Neuronal stem cell (in vitro differentiated cells): ENCODE results near the gene TMEM45A.

ENCODE experiments used
- DNase-seq: peaks from one replicate; pipeline ENCODE4 v3.0.0-alpha.2; 2013; ENCODE audit warnings: low spot score
- H2AFZ ChIP-seq: one replicate; pipeline ENCODE4 v1.6.1; 2013; ENCODE audit warnings: mild to moderate bottlenecking, low read length, inconsistent platforms
- H2AK5ac ChIP-seq: 2 replicates; pipeline ENCODE4 v1.6.1; 2013; ENCODE audit warnings: low read depth, mild to moderate bottlenecking, inconsistent platforms, low read length, moderate library complexity, mixed read lengths
- H2BK120ac ChIP-seq: 2 replicates; pipeline ENCODE4 v1.6.1; 2013; ENCODE audit warnings: low read depth, mild to moderate bottlenecking, inconsistent platforms, low read length, moderate library complexity, mixed read lengths
- H2BK12ac ChIP-seq: one replicate; pipeline ENCODE4 v1.6.1; 2013; ENCODE audit warnings: low read length, inconsistent platforms
- H2BK15ac ChIP-seq: 2 replicates; pipeline ENCODE4 v1.6.1; 2013; ENCODE audit warnings: mild to moderate bottlenecking, low read length, inconsistent platforms, mixed read lengths
- H2BK5ac ChIP-seq: one replicate; pipeline ENCODE4 v1.6.1; 2013; ENCODE audit warnings: inconsistent platforms, mild to moderate bottlenecking, low read length, moderate library complexity
- H3K14ac ChIP-seq: one replicate; pipeline ENCODE4 v1.6.1; 2013; ENCODE audit warnings: low read length, inconsistent platforms
- H3K18ac ChIP-seq: 2 replicates; pipeline ENCODE4 v1.6.1; 2013; ENCODE audit warnings: low read length, inconsistent platforms
- H3K23ac ChIP-seq: 2 replicates; pipeline ENCODE4 v1.6.1; 2013; ENCODE audit warnings: low read depth, mild to moderate bottlenecking, mixed read lengths, low read length, inconsistent platforms; ENCODE audit not compliant: poor library complexity
- H3K27ac ChIP-seq: replicated peaks from 3 replicates; pipeline ENCODE4 v1.5.1; 2013; ENCODE audit warnings: low read length, inconsistent platforms
- H3K27me3 ChIP-seq, 3 experiments: 2 replicates each; pipeline ENCODE4 v1.6.1; 2013; ENCODE audit warnings: low read length in 3 of 3, mild to moderate bottlenecking in 2 of 3, inconsistent platforms in 1 of 3, low read depth in 1 of 3, mixed read lengths in 1 of 3, moderate library complexity in 1 of 3; ENCODE audit not compliant: control insufficient read depth in 3 of 3, insufficient read depth in 3 of 3
- H3K36me3 ChIP-seq, 2 donors: replicated peaks in 1 of 2; 2 replicates each; pipeline ENCODE4 v1.6.1; 2013; ENCODE audit warnings: low read length in 2 of 2; ENCODE audit not compliant: control insufficient read depth in 2 of 2, insufficient read depth in 2 of 2
- H3K4ac ChIP-seq: 2 replicates; pipeline ENCODE4 v1.6.1; 2013; ENCODE audit warnings: inconsistent platforms, mild to moderate bottlenecking, low read length, moderate library complexity
- H3K4me1 ChIP-seq, 2 donors: 1 replicate in 1 of 2; 2 replicates in 1 of 2; pipeline ENCODE4 v1.6.1; 2013; ENCODE audit warnings: low read length in 2 of 2, low read depth in 1 of 2; ENCODE audit not compliant: control insufficient read depth in 2 of 2, insufficient read depth in 1 of 2
- H3K4me2 ChIP-seq: one replicate; pipeline ENCODE4 v1.6.1; 2013; ENCODE audit warnings: mild to moderate bottlenecking, low read length, inconsistent platforms; ENCODE audit not compliant: insufficient read depth, poor library complexity, severe bottlenecking
- H3K4me3 ChIP-seq, 2 donors: 2 replicates each; pipeline ENCODE4 v1.5.1; 2013; ENCODE audit warnings: low read length in 2 of 2, mild to moderate bottlenecking in 2 of 2, inconsistent platforms in 1 of 2, moderate library complexity in 1 of 2
- H3K79me1 ChIP-seq: one replicate; pipeline ENCODE4 v1.6.1; 2013; ENCODE audit warnings: low read depth, mild to moderate bottlenecking, inconsistent platforms, low read length, moderate library complexity
- H3K9ac ChIP-seq: one replicate; pipeline ENCODE4 v1.6.1; 2013; ENCODE audit warnings: mild to moderate bottlenecking, low read depth, low read length, inconsistent platforms; ENCODE audit not compliant: poor library complexity
- H3K9me3 ChIP-seq, 2 donors: replicated peaks in 1 of 2; 2 replicates each; pipeline versions ENCODE3 to v1.6.1; 2013; ENCODE audit warnings: low read length in 2 of 2, mild to moderate bottlenecking in 2 of 2, inconsistent platforms in 1 of 2, low read depth in 1 of 2, mixed read lengths in 1 of 2, moderate library complexity in 1 of 2; ENCODE audit not compliant: control insufficient read depth in 2 of 2, insufficient read depth in 1 of 2
- H4K8ac ChIP-seq: one replicate; pipeline ENCODE4 v1.6.1; 2013; ENCODE audit warnings: low read depth, mild to moderate bottlenecking, inconsistent platforms, low read length, moderate library complexity
- H4K91ac ChIP-seq: one replicate; pipeline ENCODE4 v1.6.1; 2013; ENCODE audit warnings: low read length, low read depth, mild to moderate bottlenecking, inconsistent platforms; ENCODE audit not compliant: poor library complexity
- WGBS, 2 donors: extraction: QIAGEN DNeasy Blood & Tissue Kit; methylation state at CpG; one replicate each; pipeline ENCODE4 v1.1.7; 2013; ENCODE audit warnings: missing lambda C conversion rate in 2 of 2, mixed read lengths in 1 of 2; ENCODE audit not compliant: insufficient read length in 2 of 2, insufficient replicate concordance in 1 of 2; ENCODE audit errors: extremely low coverage in 2 of 2; 5-methylcytosine and 5-hydroxymethylcytosine counted together

The TMEM45A gene

DNA sequence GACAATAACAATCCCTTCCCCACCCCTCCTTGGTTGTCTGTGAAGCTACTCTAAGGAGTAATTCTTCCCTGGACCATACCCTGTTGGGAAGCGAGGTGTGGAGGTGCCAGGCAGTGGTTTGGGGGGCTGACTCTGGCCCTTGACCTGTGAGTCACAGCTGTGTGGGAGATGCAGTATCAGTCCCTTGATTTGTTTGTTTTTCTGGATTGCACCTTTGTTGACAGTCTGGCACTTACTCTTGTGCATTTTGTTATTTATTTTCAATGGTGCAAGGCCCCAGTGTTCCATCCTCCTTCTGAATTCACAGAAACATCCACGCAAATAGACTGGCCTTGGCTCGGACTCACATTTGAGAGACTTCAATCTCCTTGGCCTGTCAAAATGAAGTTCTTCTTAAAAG is 29.7 kb downstream of the TMEM45A start:
- Histone ChIP-seq H3K79me1 (no peaks in the 10 kb centered on the region), H3K9ac (no peak overlapping the region), H4K91ac (no peak overlapping the region), H3K18ac (no peak overlapping the region), H2BK5ac (no peak overlapping the region), H3K23ac (no peak overlapping the region), H3K9me3 (no peaks in the 10 kb centered on the region), H2BK120ac (no peak overlapping the region), H2BK12ac (no peak overlapping the region), H3K4me2 (no peak overlapping the region), H2AK5ac (no peak overlapping the region), H2AFZ (no peak overlapping the region), H3K4ac (no peak overlapping the region), H3K4me3 (no peak overlapping the region), H4K8ac (no peak overlapping the region), H3K14ac (no peak overlapping the region), H3K27ac (no peak overlapping the region), H3K36me3 (no peaks in the 10 kb centered on the region), H2BK15ac (no peak overlapping the region), H3K4me1 (no peaks in the 10 kb centered on the region), H3K27me3 (no peaks in the 10 kb centered on the region)
- WGBS, 2 donors, result no CpG with 5 or more reads among the region's 3 CpGs
- no peak for DNase-seq

DNA sequence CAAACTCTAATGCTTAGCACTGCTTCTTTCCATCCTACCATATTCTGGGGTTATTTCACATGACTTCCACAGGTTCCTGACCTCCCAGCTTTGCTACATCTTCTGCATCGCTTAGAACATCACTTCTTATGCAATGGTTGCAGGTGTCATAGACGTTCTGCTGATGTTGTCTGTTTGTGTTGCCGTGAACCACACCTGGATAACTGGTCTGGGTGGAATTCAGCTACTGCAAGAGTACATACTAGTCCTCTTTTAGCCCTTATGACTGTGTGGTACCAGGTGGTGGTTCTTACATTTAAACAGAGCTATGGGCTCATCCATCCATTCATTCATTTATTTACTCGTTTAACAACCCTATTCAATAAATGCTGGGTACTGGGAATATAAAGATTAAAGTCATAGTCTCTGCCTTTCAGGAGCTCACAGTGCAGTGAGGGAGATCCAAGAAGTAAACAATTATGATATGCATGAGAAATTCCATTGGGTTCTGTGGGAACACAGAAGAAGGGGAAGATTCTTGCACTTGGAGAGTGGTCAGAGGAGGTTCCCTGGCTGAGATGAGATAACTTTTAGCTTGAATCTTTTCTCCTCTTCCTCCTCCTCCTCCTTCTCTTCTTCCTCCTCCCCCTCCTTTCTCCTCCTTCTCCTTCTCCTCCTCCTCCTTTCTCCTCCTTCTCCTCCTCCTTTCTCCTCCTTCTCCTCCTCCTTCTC is 30.8 kb downstream of the TMEM45A start:
- H3K4me1 ChIP-seq, result no peaks in the 10 kb centered on the region
- WGBS, 2 donors, result no CpG with 5 or more reads among the region's 4 CpGs
- H3K9ac ChIP-seq, result no peak overlapping the region
- no peak overlapping the region for H2BK5ac ChIP-seq
- H4K91ac ChIP-seq, result no peak overlapping the region
- H3K79me1 ChIP-seq, result no peaks in the 10 kb centered on the region
- no peaks in the 10 kb centered on the region for H3K36me3 ChIP-seq
- H3K18ac ChIP-seq, result no peak overlapping the region
- no peak overlapping the region for H2BK120ac ChIP-seq
- no peak overlapping the region for H3K4me2 ChIP-seq
- no peak overlapping the region for H2BK15ac ChIP-seq
- no peak overlapping the region for H2AK5ac ChIP-seq
- H3K27me3 ChIP-seq, result no peaks in the 10 kb centered on the region
- no peak for DNase-seq
- H3K27ac ChIP-seq, result no peak overlapping the region
- no peak overlapping the region for H3K23ac ChIP-seq
- H2BK12ac ChIP-seq, result no peak overlapping the region
- no peak overlapping the region for H3K4me3 ChIP-seq
- H3K14ac ChIP-seq, result no peak overlapping the region
- H3K4ac ChIP-seq, result no peak overlapping the region
- H3K9me3 ChIP-seq, result no peaks in the 10 kb centered on the region
- no peak overlapping the region for H2AFZ ChIP-seq
- H4K8ac ChIP-seq, result no peak overlapping the region

DNA sequence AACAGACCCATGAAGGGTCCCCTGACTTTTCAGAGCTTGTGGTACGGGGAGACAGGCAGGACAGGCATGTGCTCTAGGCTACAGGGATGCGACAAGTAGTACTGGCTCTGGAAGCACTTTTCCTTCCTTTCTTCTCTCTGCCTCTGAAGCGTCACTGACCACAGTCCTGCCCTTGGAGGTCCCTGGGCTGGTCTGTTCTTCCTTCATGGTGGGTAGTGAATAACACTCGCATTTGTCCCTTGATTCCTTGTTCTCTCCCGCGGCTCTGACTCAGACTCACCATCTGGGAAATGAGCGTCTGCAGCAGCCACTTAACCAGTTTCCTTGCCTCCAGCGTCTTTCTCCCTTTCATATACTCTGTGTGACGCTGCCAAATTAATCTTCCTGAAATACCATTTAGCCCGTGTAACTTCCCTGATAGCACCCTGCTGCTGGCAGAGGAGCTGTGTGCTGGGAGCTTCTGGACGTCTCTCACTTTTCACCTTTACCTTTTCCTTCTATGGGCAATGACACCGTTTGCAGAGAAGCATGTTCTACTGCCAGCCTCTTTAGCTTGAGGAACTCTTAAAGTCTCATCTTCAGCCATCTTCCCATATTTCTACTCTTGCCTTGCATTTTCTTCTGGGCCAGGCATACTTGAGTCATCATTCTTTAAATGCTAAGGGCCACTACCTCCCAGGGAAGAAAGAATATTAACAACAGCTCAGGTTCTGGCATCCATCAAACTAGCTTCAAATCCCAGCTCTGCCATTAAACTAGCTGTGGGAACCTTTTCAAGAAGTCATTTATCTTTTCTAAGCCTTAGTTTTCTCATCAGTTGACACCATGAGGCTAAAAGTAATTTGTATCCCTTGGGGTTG is 33.6 kb downstream of the TMEM45A start:
- Histone ChIP-seq H3K4me3 (no peak overlapping the region), H3K79me1 (no peaks in the 10 kb centered on the region), H3K4me2 (no peak overlapping the region), H3K4ac (no peak overlapping the region), H3K23ac (no peak overlapping the region), H3K27me3 (no peaks in the 10 kb centered on the region), H2AK5ac (no peak overlapping the region), H4K8ac (no peak overlapping the region), H3K27ac (no peak overlapping the region), H3K9ac (no peak overlapping the region), H2BK5ac (no peak overlapping the region), H2BK12ac (no peak overlapping the region), H3K4me1 (no peaks in the 10 kb centered on the region), H2BK120ac (no peak overlapping the region), H3K14ac (no peak overlapping the region), H3K18ac (no peak overlapping the region), H2AFZ (no peak overlapping the region), H3K36me3 (no peaks in the 10 kb centered on the region), H2BK15ac (no peak overlapping the region), H4K91ac (no peak overlapping the region), H3K9me3 (no peaks in the 10 kb centered on the region)
- DNase-seq, result no peak
- no CpG with 5 or more reads among the region's 12 CpGs for WGBS, 2 donors

DNA sequence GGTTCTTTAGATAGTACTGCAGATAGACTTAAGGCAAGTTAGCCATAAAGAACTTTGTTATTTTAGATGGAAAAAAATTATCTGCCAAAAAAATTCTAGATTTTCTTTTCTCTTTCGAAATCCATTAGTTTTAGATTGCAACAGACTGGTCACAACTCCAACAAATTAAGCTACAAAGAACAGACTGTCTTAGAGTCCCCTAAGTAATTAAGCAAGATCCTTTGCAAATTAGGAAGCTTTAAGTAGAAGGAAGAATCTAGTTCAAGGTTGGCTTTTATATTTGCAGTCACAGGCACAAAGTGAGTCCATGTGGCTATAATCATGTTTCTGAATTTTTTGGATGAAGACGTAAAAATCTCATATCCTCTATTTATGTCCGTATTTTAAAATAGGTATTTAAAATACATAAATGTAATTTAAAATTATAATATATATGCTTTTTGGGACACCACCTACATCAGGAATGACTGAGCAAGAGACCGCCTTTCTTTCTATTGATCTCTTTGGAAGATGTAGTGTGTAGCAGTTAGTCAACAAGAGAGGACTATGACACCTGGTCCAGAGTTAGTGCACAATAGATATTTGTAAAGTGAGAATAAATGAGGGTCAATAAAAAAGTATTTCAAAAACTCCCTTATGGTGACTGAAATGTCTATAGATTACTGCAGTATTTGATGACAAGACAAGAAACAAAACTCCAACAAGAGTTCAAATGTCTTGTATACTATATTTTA is 34.4 kb downstream of the TMEM45A start:
- Histone ChIP-seq H3K4ac (no peak overlapping the region), H4K91ac (no peak overlapping the region), H3K27ac (no peak overlapping the region), H3K9ac (no peak overlapping the region), H2BK12ac (no peak overlapping the region), H3K27me3 (no peaks in the 10 kb centered on the region), H3K14ac (no peak overlapping the region), H2AK5ac (no peak overlapping the region), H2AFZ (no peak overlapping the region), H3K23ac (no peak overlapping the region), H3K4me2 (no peak overlapping the region), H2BK5ac (no peak overlapping the region), H3K9me3 (no peaks in the 10 kb centered on the region), H2BK15ac (no peak overlapping the region), H4K8ac (no peak overlapping the region), H3K4me3 (no peak overlapping the region), H3K4me1 (no peaks in the 10 kb centered on the region), H3K79me1 (no peaks in the 10 kb centered on the region), H3K18ac (no peak overlapping the region), H3K36me3 (no peaks in the 10 kb centered on the region), H2BK120ac (no peak overlapping the region)
- DNase-seq, result no peak
- WGBS, 2 donors, result no CpG with 5 or more reads among the region's 4 CpGs
